ENCODE measurements around the gene CXXC5.

DNA sequence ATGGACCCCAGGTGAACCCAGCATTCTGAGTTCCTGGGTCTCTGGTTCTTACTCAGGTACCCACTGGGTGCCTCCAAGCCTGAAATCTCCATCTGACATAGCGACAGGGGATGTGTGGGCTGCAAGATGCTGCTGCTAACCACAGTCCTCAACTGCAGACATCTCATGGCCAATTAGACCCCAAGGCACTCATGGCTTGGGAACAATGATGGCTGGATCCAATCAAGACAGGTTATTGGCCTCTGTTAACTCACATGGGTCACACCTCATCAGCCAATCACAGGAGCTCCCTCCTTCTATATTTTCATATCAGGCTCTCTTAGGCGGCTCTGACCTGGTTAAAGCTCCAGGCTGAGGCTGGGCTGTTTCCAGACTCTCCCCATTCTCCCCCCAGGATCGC is 57.0 kb downstream of the CXXC5 start:
- TF ChIP-seq, protein P1, sequence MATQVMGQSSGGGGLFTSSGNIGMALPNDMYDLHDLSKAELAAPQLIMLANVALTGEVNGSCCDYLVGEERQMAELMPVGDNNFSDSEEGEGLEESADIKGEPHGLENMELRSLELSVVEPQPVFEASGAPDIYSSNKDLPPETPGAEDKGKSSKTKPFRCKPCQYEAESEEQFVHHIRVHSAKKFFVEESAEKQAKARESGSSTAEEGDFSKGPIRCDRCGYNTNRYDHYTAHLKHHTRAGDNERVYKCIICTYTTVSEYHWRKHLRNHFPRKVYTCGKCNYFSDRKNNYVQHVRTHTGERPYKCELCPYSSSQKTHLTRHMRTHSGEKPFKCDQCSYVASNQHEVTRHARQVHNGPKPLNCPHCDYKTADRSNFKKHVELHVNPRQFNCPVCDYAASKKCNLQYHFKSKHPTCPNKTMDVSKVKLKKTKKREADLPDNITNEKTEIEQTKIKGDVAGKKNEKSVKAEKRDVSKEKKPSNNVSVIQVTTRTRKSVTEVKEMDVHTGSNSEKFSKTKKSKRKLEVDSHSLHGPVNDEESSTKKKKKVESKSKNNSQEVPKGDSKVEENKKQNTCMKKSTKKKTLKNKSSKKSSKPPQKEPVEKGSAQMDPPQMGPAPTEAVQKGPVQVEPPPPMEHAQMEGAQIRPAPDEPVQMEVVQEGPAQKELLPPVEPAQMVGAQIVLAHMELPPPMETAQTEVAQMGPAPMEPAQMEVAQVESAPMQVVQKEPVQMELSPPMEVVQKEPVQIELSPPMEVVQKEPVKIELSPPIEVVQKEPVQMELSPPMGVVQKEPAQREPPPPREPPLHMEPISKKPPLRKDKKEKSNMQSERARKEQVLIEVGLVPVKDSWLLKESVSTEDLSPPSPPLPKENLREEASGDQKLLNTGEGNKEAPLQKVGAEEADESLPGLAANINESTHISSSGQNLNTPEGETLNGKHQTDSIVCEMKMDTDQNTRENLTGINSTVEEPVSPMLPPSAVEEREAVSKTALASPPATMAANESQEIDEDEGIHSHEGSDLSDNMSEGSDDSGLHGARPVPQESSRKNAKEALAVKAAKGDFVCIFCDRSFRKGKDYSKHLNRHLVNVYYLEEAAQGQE (IDR thresholded peaks at IDR 0.05; ENCODE audit: insufficient read depth in 1 of 2, low read depth in 2 of 2, low read length in 1 of 2), result no peak
- TF ChIP-seq, protein P2, sequence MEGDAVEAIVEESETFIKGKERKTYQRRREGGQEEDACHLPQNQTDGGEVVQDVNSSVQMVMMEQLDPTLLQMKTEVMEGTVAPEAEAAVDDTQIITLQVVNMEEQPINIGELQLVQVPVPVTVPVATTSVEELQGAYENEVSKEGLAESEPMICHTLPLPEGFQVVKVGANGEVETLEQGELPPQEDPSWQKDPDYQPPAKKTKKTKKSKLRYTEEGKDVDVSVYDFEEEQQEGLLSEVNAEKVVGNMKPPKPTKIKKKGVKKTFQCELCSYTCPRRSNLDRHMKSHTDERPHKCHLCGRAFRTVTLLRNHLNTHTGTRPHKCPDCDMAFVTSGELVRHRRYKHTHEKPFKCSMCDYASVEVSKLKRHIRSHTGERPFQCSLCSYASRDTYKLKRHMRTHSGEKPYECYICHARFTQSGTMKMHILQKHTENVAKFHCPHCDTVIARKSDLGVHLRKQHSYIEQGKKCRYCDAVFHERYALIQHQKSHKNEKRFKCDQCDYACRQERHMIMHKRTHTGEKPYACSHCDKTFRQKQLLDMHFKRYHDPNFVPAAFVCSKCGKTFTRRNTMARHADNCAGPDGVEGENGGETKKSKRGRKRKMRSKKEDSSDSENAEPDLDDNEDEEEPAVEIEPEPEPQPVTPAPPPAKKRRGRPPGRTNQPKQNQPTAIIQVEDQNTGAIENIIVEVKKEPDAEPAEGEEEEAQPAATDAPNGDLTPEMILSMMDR (IDR thresholded peaks at IDR 0.05), result no peak
- TF ChIP-seq POLR2AphosphoS5 (IDR thresholded peaks at IDR 0.05; ENCODE audit: low read depth, low read length), result no peak

All from Panc1 (cell line).